Suprapubic skin (tissue), 4 donors: Measurements from ENCODE around the gene GALNT18. TPM values are rescaled to one million over a fixed set of nuclear protein-coding genes. Genes with fewer than 3 reads are reported as not detected.

Source experiments
- DNase-seq, 2 donors: peaks; one replicate each; pipeline ENCODE4 v3.0.0-alpha.2; 2019; ENCODE audit warnings: low spot score in 2 of 2
- H3K27ac ChIP-seq: fragments of 200-600 bp; sonication (generic); one replicate; pipeline ENCODE4 v1.5.1; 2019
- H3K27me3 ChIP-seq: fragments of 200-600 bp; sonication (generic); one replicate; pipeline ENCODE4 v1.5.1; 2019
- H3K36me3 ChIP-seq: fragments of 200-600 bp; sonication (generic); one replicate; pipeline ENCODE4 v1.5.1; 2019
- H3K4me1 ChIP-seq: fragments of 200-600 bp; sonication (generic); one replicate; pipeline ENCODE4 v1.5.1; 2019
- H3K4me3 ChIP-seq: fragments of 200-600 bp; sonication (generic); one replicate; pipeline ENCODE4 v1.5.1; 2019; ENCODE audit warnings: mild to moderate bottlenecking
- H3K9me3 ChIP-seq: fragments of 200-600 bp; sonication (generic); one replicate; pipeline ENCODE4 v1.5.1; 2019
- CTCF ChIP-seq, 2 donors: fragments of 200-600 bp in 1 of 2; fragments of 450-650 bp in 1 of 2; sonication (generic) in 1 of 2; IDR thresholded peaks; one replicate each; pipeline ENCODE4 v1.5.1; 2016 to 2019; ENCODE audit warnings: antibody characterized with exemption in 2 of 2, mild to moderate bottlenecking in 1 of 2, moderate library complexity in 1 of 2
- EP300 ChIP-seq: sonication (generic); formaldehyde crosslinking; IDR thresholded peaks from one replicate; pipeline ENCODE4 v1.6.1; 2017; ENCODE audit warnings: antibody characterized with exemption
- POLR2A ChIP-seq, 2 donors: fragments of 450-650 bp; IDR thresholded peaks; one replicate each; pipeline ENCODE4 v1.6.1; 2017; ENCODE audit warnings: antibody characterized with exemption in 2 of 2, mild to moderate bottlenecking in 2 of 2, moderate library complexity in 2 of 2
- POLR2AphosphoS5 ChIP-seq, 3 donors: sonication (generic); formaldehyde crosslinking; IDR thresholded peaks; one replicate each; pipeline ENCODE4 v1.6.1; 2017; ENCODE audit warnings: antibody characterized with exemption in 3 of 3
- WGBS: methylation state at CpG from one replicate; pipeline ENCODE4 v1.1.5; 2018; 5-methylcytosine and 5-hydroxymethylcytosine counted together
- total RNA-seq, 4 donors: library from RNA; depleted of rRNA; stranded (reverse); fragments of >200 nt; gene quantifications; one replicate each; pipeline ENCODE4 v1.1.0, GENCODE V29; 2016

The GALNT18 gene
- total RNA-seq, 4 donors from 2014 or later: 20.6 to 26.0 (median 23.1) TPM

GRCh38 chr11:11459578-11459977, 162.2 kb downstream of the GALNT18 start:
- no peaks in the 10 kb centered on the region for H3K9me3 ChIP-seq
- no peaks in the 10 kb centered on the region for H3K36me3 ChIP-seq
- WGBS: 100% methylated on average over 3 of the region's 3 CpGs
- H3K4me3 ChIP-seq: no peak overlapping the region
- peaks cover 15% of the 10 kb centered on the region for H3K4me1 ChIP-seq
- no peak overlapping the region for H3K27ac ChIP-seq
- no peak for DNase-seq
- no peaks in the 10 kb centered on the region for H3K27me3 ChIP-seq
- TF ChIP-seq EP300: no peak
- no peak for TF ChIP-seq POLR2AphosphoS5 (IDR thresholded peaks at IDR 0.05)

GRCh38 chr11:11458485-11458884, 163.3 kb downstream of the GALNT18 start:
- Histone ChIP-seq H3K9me3 (no peaks in the 10 kb centered on the region), H3K27me3 (no peaks in the 10 kb centered on the region), H3K36me3 (no peaks in the 10 kb centered on the region), H3K27ac (no peak overlapping the region), H3K4me1 (peaks cover 14% of the 10 kb centered on the region), H3K4me3 (no peak overlapping the region)
- 90% methylated on average over 9 of the region's 9 CpGs for WGBS
- TF ChIP-seq EP300 (no peak), POLR2AphosphoS5 (IDR thresholded peaks at IDR 0.05) (no peak)
- no peak for DNase-seq

- no peaks in the 10 kb centered on the region for H3K9me3 ChIP-seq
- peaks cover 14% of the 10 kb centered on the region for H3K4me1 ChIP-seq
- no peaks in the 10 kb centered on the region for H3K27me3 ChIP-seq
- no peak for DNase-seq
- no peak overlapping the region for H3K4me3 ChIP-seq
- WGBS: 94% methylated on average over 5 of the region's 5 CpGs
- H3K27ac ChIP-seq: no peak overlapping the region
- H3K36me3 ChIP-seq: no peaks in the 10 kb centered on the region
- TF ChIP-seq CTCF (IDR thresholded peaks at IDR 0.05) (no peak), POLR2A (IDR thresholded peaks at IDR 0.05) (no peak), POLR2AphosphoS5 (IDR thresholded peaks at IDR 0.05) (no peak), EP300 (no peak)
These were observed 163.8 kb downstream of the GALNT18 start for GRCh38 chr11:11458001-11458400.

- Histone ChIP-seq H3K4me1 (peaks cover 13% of the 10 kb centered on the region), H3K36me3 (no peaks in the 10 kb centered on the region), H3K27ac (no peak overlapping the region), H3K9me3 (no peaks in the 10 kb centered on the region), H3K27me3 (no peaks in the 10 kb centered on the region), H3K4me3 (no peak overlapping the region)
- no peak for DNase-seq
- TF ChIP-seq CTCF (IDR thresholded peaks at IDR 0.05) (no peak), POLR2A (IDR thresholded peaks at IDR 0.05) (no peak), POLR2AphosphoS5 (IDR thresholded peaks at IDR 0.05) (no peak), EP300 (no peak)
- WGBS: 81% methylated on average over 3 of the region's 3 CpGs
These were observed 164.9 kb downstream of the GALNT18 start for GRCh38 chr11:11456866-11457265.

GRCh38 chr11:11454671-11455223, 167.1 kb downstream of the GALNT18 start:
- Histone ChIP-seq H3K27me3 (no peaks in the 10 kb centered on the region), H3K36me3 (no peaks in the 10 kb centered on the region), H3K4me1 (peaks cover 8% of the 10 kb centered on the region), H3K9me3 (no peaks in the 10 kb centered on the region), H3K4me3 (no peak overlapping the region), H3K27ac (no peak overlapping the region)
- WGBS: 49% methylated on average over 3 of the region's 3 CpGs
- DNase-seq: no peak
- no peak for TF ChIP-seq POLR2AphosphoS5 (IDR thresholded peaks at IDR 0.05)
- TF ChIP-seq EP300: no peak
- TF ChIP-seq POLR2A (IDR thresholded peaks at IDR 0.05): no peak

- TF ChIP-seq CTCF (IDR thresholded peaks at IDR 0.05): no peak
- no peak for TF ChIP-seq EP300
- TF ChIP-seq POLR2AphosphoS5 (IDR thresholded peaks at IDR 0.05): no peak
- no peak for TF ChIP-seq POLR2A (IDR thresholded peaks at IDR 0.05)
- Histone ChIP-seq H3K27me3 (no peaks in the 10 kb centered on the region), H3K4me1 (peaks cover 8% of the 10 kb centered on the region), H3K9me3 (no peaks in the 10 kb centered on the region), H3K36me3 (no peaks in the 10 kb centered on the region), H3K27ac (no peak overlapping the region), H3K4me3 (no peak overlapping the region)
- DNase-seq: no peak
- WGBS: 72% methylated on average over 4 of the region's 4 CpGs
These were observed 170.3 kb downstream of the GALNT18 start for GRCh38 chr11:11451501-11452005.
